Measurements from ENCODE around the gene JAKMIP1. TPM values are rescaled to one million over a fixed set of nuclear protein-coding genes. Genes with fewer than 3 reads are reported as not detected.

The JAKMIP1 gene
- total RNA-seq, 4 donors from 2014 or later = not detected

DNA sequence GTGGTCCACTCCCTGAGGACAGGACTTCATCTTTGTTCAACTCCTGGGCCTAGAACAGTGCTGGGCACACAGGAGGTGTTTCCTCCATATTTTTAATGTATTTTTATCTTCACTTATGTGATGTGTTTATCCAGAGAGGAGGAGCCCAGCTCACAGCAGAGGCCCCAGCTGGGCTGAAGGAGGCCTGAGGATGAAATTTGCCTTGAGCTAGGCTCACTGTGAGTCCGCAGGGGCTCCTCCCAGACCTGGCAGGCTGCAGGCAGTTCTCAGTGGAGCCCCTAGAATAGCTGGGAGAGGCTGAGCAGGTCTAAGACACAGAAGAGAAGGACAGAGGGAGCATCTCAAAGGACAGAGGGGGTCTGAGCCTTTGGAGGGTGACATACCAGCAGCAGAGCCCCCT, 208.9 kb downstream of the JAKMIP1 start:
- intact Hi-C loops (cut with DNase I; ENCODE audit: low total_unique reads) = loop anchor here (10.0 kb wide), 1 partner anchor 93 kb away; no protein-coding TSS in a partner anchor
- DNase-seq (ENCODE audit: low spot score in 2 of 2) = peak in 1 of 2 donors; percentile 48
- WGBS, 2 donors = 27 to 71% methylated on average over 1 of the region's 1 CpG
- no peak overlapping the region for H3K4me3 ChIP-seq (ENCODE audit: low read depth, poor library complexity, severe bottlenecking)
- no peak for TF ChIP-seq POLR2A (IDR thresholded peaks at IDR 0.05)
- TF ChIP-seq, protein P1, sequence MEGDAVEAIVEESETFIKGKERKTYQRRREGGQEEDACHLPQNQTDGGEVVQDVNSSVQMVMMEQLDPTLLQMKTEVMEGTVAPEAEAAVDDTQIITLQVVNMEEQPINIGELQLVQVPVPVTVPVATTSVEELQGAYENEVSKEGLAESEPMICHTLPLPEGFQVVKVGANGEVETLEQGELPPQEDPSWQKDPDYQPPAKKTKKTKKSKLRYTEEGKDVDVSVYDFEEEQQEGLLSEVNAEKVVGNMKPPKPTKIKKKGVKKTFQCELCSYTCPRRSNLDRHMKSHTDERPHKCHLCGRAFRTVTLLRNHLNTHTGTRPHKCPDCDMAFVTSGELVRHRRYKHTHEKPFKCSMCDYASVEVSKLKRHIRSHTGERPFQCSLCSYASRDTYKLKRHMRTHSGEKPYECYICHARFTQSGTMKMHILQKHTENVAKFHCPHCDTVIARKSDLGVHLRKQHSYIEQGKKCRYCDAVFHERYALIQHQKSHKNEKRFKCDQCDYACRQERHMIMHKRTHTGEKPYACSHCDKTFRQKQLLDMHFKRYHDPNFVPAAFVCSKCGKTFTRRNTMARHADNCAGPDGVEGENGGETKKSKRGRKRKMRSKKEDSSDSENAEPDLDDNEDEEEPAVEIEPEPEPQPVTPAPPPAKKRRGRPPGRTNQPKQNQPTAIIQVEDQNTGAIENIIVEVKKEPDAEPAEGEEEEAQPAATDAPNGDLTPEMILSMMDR (IDR thresholded peaks at IDR 0.05) = no peak

DNA sequence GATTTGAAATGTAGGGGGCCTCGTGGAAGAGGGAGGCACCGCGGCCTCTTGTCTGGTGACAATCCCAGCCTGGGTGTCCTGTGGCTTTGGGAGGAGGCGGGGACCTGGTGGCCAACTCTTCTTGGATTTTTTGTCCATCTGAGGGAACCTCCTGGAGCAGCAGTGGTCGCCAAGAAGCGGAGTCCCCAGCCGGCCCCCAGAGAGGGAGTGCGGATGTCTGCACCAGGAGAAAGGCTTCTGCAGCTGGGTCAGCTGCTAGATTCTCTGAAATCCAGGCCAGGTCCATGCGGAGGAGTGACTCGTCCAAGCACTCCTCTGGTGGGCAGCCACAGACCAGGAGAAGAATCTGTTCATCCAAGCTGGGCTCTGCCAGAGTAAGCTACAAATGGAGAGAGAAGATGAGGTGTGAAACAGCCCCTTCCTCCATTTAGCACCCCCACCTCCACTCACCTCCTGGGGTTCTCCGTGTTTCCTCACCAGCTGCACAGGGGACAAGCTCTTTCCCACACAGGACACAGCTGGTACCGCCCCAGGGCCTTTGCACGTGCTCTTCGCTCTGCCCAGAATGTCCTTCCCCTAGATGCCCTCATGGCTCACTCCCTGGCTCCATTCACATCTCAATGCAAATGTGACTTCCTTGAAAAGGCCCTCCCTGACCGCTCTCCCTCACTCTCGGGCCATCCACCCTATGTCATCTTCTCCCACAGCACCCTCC, 209.7 kb downstream of the JAKMIP1 start:
- no peak for TF ChIP-seq POLR2A (IDR thresholded peaks at IDR 0.05)
- TF ChIP-seq, protein P1 (IDR thresholded peaks at IDR 0.05) = no peak
- DNase-seq (ENCODE audit: low spot score in 2 of 2) = peak in 1 of 2 donors; percentile 67
- 85 to 91% methylated on average over 16 of the region's 16 CpGs for WGBS, 2 donors
- no peak overlapping the region for H3K4me3 ChIP-seq (ENCODE audit: low read depth, poor library complexity, severe bottlenecking)
- intact Hi-C loops (cut with DNase I; ENCODE audit: low total_unique reads) = loop anchor here (10.0 kb wide), 1 partner anchor 94 kb away; no protein-coding TSS in a partner anchor

DNA sequence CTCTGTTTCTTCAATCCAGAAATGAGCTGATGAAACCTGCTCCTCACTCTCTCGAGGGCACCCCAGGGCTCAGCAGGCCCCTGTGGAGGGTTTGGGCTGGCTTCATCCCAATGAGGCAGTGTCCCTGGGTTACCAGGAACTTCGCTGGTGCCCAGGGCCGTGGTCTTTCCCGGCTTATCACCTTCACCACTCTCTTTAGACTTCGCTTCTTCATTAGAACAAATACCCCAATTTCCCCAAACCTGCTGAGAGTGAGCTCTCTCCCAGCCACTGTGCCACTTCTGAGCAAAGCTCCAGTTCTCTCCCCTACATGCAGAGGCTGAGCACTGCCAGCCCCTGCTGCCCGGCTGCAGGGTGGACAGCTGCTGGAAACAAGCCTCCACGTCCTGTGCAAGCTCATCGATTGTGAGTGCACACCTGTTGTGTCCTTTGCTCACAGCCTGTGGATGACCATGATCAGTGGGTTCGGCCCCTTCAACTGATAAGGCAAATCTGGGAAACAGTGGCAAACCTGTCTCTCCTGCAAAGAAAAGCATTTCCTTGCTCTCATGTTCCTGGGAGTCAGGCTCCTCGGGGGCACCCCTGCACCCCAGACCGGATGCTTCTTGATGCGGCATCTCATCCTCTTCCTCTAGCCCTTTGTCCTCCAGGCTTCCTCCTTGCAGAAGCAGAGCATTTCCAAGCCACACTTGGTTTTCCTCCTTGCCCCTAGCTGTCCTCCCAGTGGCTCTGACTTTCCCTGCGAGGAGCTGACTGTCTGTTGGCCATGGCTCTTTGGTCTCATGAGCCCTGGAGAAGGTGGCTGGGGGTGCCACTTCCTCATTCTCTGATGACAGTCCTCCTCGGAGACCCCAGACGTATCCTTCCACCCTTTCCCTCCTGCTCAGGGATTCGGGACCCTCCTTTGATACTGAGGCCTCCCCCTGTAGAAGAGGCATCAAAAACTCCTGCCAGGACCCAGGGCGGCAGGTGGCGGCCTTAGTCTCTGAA, 210.8 kb downstream of the JAKMIP1 start:
- 76 to 82% methylated on average over 18 of the region's 18 CpGs for WGBS, 2 donors
- TF ChIP-seq POLR2A (IDR thresholded peaks at IDR 0.05) = no peak
- TF ChIP-seq, protein P1 (IDR thresholded peaks at IDR 0.05) = no peak
- intact Hi-C loops (cut with DNase I; ENCODE audit: low total_unique reads) = loop anchor here (10.0 kb wide), 1 partner anchor 95 kb away; no protein-coding TSS in a partner anchor
- DNase-seq (ENCODE audit: low spot score in 2 of 2) = peak in 1 of 2 donors; percentile 80
- no peak overlapping the region for H3K4me3 ChIP-seq (ENCODE audit: low read depth, poor library complexity, severe bottlenecking)

DNA sequence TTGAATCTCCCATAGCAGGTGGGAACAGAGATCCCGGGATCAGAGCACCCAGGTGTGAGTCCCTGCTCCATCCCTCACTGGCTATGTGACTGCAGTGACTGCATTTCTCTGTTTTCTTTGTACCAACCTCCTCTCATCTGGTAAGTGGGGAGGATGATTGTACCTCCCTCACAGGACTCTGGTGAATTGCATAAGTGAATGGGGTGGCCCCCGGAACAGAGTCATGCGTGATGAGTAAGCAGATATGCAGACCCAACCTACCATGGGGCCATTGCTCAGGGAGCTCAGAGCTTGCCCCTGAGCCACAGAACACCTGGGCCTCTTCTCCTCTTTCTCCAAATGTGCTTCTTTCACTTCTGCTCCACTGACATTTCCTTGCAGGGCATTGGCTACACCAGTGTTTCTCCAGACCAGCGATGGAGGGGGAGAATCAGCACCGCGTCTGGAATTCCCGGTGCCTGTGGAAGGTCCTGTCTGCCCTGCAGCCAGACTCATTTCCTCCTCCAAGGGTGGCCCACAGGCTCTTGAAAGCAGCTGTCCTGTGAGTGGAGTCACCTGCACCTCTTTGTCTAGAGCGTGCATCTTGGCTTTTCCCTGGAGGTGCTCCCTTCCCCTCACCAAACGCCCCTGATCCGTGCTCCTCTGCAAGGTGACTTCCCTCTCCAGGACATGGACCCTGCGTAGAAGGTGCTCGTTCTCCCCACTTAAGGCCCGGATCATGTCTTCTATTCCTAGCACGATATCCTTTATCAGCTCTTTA, 212.1 kb downstream of the JAKMIP1 start:
- WGBS, 2 donors = 77 to 79% methylated on average over 14 of the region's 14 CpGs
- H3K4me3 ChIP-seq (ENCODE audit: low read depth, poor library complexity, severe bottlenecking) = no peak overlapping the region
- intact Hi-C loops (cut with DNase I; ENCODE audit: low total_unique reads) = no loop called here
- DNase-seq (ENCODE audit: low spot score in 2 of 2) = peak in 1 of 2 donors; percentile 61
- TF ChIP-seq, protein P1 (IDR thresholded peaks at IDR 0.05) = no peak

DNA sequence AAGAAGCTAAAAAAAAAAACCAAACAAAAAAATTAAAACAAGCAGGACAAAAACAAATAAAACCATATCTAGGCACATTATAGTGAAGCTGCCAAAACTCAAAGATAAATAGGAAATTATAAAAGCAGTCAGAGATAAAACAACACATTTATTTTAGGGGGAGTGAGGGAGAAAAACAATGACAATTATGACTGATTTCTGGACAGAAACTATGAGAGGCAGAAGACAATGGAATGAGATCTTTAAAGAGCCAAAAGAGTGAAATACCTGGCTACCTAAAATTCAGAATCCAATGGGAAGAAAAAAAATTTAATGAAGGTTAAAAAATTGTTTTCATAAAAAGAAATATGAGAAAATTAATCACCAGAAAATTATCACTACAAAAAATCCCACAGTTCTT, 215.5 kb downstream of the JAKMIP1 start:
- H3K4me3 ChIP-seq (ENCODE audit: low read depth, poor library complexity, severe bottlenecking) = no peak overlapping the region
- DNase-seq (ENCODE audit: low spot score in 2 of 2) = no peak
- TF ChIP-seq, protein P1 (IDR thresholded peaks at IDR 0.05) = no peak
- no peak for TF ChIP-seq POLR2A (IDR thresholded peaks at IDR 0.05)
- intact Hi-C loops (cut with DNase I; ENCODE audit: low total_unique reads) = no loop called here

Data from lower leg skin (tissue), 4 donors.